T-helper 17 cell (primary cell): ENCODE measurements around the gene EGFR. TPM values are rescaled to one million over a fixed set of nuclear protein-coding genes. Genes with fewer than 3 reads are reported as not detected.
"Not testable (repeated sequence)": the region's sequence is repeated elsewhere in the genome, so short reads cannot be mapped to it uniquely, and the experiment has no call there.

Source experiments
- ATAC-seq: fragments of 150-1000 bp; cut with Tn5 transposase; 2 replicates; pipeline ENCODE4 v1.10.0; 2021; ENCODE audit warnings: mild to moderate bottlenecking, moderate library complexity
- DNase-seq, 3 donors: peaks; one replicate each; pipeline versions ENCODE4 v3.0.0 to v3.0.0-alpha.2; 2020 to 2021
- H3K9me3 ChIP-seq: one replicate; pipeline ENCODE4 v1.7.0; 2013; ENCODE audit warnings: low read length, mild to moderate bottlenecking; ENCODE audit not compliant: control insufficient read depth, poor library complexity, severe bottlenecking
- H3K27ac Mint-ChIP-seq: one replicate; pipeline ENCODE4 v1.8.0; 2022; ENCODE audit warnings: mild to moderate bottlenecking, moderate library complexity, mixed read lengths
- H3K27me3 Mint-ChIP-seq: one replicate; pipeline ENCODE4 v1.8.0; 2022; ENCODE audit warnings: mixed read lengths
- H3K36me3 Mint-ChIP-seq: one replicate; pipeline ENCODE4 v1.8.0; 2022; ENCODE audit warnings: low read depth, mixed read lengths
- H3K4me1 Mint-ChIP-seq: one replicate; pipeline ENCODE4 v1.8.0; 2022; ENCODE audit warnings: mild to moderate bottlenecking, mixed read lengths
- H3K4me3 Mint-ChIP-seq: one replicate; pipeline ENCODE4 v1.8.0; 2022; ENCODE audit warnings: mild to moderate bottlenecking, moderate library complexity, mixed read lengths
- total RNA-seq, 4 donors: library from RNA in 2 of 4; stranded (reverse) in 2 of 4; gene quantifications; one replicate each; pipeline ENCODE4 v1.2.3 and lab custom pipeline; 2022 to 2026

Gene EGFR
- total RNA-seq, 2 donors from 2014 or later = not detected

GRCh38 chr7:55158541-55159382 lies 139.9 kb downstream of the EGFR start:
- Mint-ChIP-seq H3K27ac (no peak overlapping the region), H3K36me3 (no peaks in the 10 kb centered on the region), H3K4me1 (peaks cover 5% of the 10 kb centered on the region), H3K27me3 (peaks cover 38% of the 10 kb centered on the region), H3K4me3 (no peak overlapping the region)
- DNase-seq = no peak
- H3K9me3 ChIP-seq = no peaks in the 10 kb centered on the region
- no peak for ATAC-seq

- ATAC-seq = no peak
- Mint-ChIP-seq H3K27ac (no peak overlapping the region), H3K4me3 (no peak overlapping the region), H3K27me3 (peaks cover 32% of the 10 kb centered on the region), H3K4me1 (peaks cover 5% of the 10 kb centered on the region), H3K36me3 (no peaks in the 10 kb centered on the region)
- H3K9me3 ChIP-seq = no peaks in the 10 kb centered on the region
- no peak for DNase-seq
Observed at GRCh38 chr7:55160539-55160938, 141.7 kb downstream of the EGFR start.

GRCh38 chr7:55161154-55161687 lies 142.4 kb downstream of the EGFR start:
- ATAC-seq = no peak

GRCh38 chr7:55162476-55162875 lies 143.7 kb downstream of the EGFR start:
- Mint-ChIP-seq H3K4me1 (peaks cover 2% of the 10 kb centered on the region), H3K27ac (no peak overlapping the region), H3K36me3 (no peaks in the 10 kb centered on the region), H3K4me3 (no peak overlapping the region), H3K27me3 (peaks cover 24% of the 10 kb centered on the region)
- no peak for ATAC-seq
- DNase-seq = no peak
- no peaks in the 10 kb centered on the region for H3K9me3 ChIP-seq

More at GRCh38 chr7:55161154-55161687, 142.4 kb downstream of the EGFR start:
- no peaks in the 10 kb centered on the region for H3K9me3 ChIP-seq
- Mint-ChIP-seq H3K4me1 (peaks cover 5% of the 10 kb centered on the region), H3K27me3 (peaks cover 32% of the 10 kb centered on the region), H3K36me3 (no peaks in the 10 kb centered on the region), H3K4me3 (no peak overlapping the region), H3K27ac (no peak overlapping the region)
- DNase-seq = no peak

- Mint-ChIP-seq H3K4me3 (no peak overlapping the region), H3K27me3 (peaks cover 17% of the 10 kb centered on the region), H3K4me1 (peaks cover 2% of the 10 kb centered on the region), H3K36me3 (no peaks in the 10 kb centered on the region), H3K27ac (no peak overlapping the region)
- H3K9me3 ChIP-seq = no peaks in the 10 kb centered on the region
- DNase-seq (no peak), ATAC-seq (no peak)
Observed at GRCh38 chr7:55163733-55164132, 144.9 kb downstream of the EGFR start.

GRCh38 chr7:55164527-55164926 lies 145.7 kb downstream of the EGFR start:
- no peak overlapping the region for H3K4me3 Mint-ChIP-seq
- ATAC-seq = no peak
- peaks cover 11% of the 10 kb centered on the region for H3K27me3 Mint-ChIP-seq
- H3K27ac Mint-ChIP-seq = no peak overlapping the region
- no peaks in the 10 kb centered on the region for H3K36me3 Mint-ChIP-seq
- no peak for DNase-seq
- peaks cover under 1% of the 10 kb centered on the region for H3K4me1 Mint-ChIP-seq
- no peaks in the 10 kb centered on the region for H3K9me3 ChIP-seq

GRCh38 chr7:55165176-55165861 lies 146.5 kb downstream of the EGFR start:
- no peaks in the 10 kb centered on the region for H3K36me3 Mint-ChIP-seq
- H3K9me3 ChIP-seq = no peaks in the 10 kb centered on the region
- DNase-seq = no peak
- no peak for ATAC-seq
- H3K27ac Mint-ChIP-seq = no peak overlapping the region
- H3K4me1 Mint-ChIP-seq = no peaks in the 10 kb centered on the region
- H3K27me3 Mint-ChIP-seq = peaks cover 16% of the 10 kb centered on the region
- H3K4me3 Mint-ChIP-seq = no peak overlapping the region

- peaks cover 20% of the 10 kb centered on the region for H3K27me3 Mint-ChIP-seq
- H3K4me3 Mint-ChIP-seq, H3K27ac Mint-ChIP-seq, H3K36me3 Mint-ChIP-seq, H3K9me3 ChIP-seq, H3K4me1 Mint-ChIP-seq, DNase-seq, ATAC-seq: not testable (repeated sequence)
Observed at GRCh38 chr7:55167296-55167695, 148.5 kb downstream of the EGFR start.

- Mint-ChIP-seq H3K4me3 (no peak overlapping the region), H3K27me3 (peaks cover 26% of the 10 kb centered on the region), H3K27ac (no peak overlapping the region), H3K36me3 (no peaks in the 10 kb centered on the region), H3K4me1 (no peaks in the 10 kb centered on the region)
- H3K9me3 ChIP-seq = no peaks in the 10 kb centered on the region
- no peak for ATAC-seq
- no peak for DNase-seq
Observed at GRCh38 chr7:55170335-55171069, 151.7 kb downstream of the EGFR start.

GRCh38 chr7:55171157-55171556 lies 152.3 kb downstream of the EGFR start:
- no peak for DNase-seq

GRCh38 chr7:55172161-55172560 lies 153.3 kb downstream of the EGFR start:
- no peaks in the 10 kb centered on the region for H3K4me1 Mint-ChIP-seq
- H3K9me3 ChIP-seq = no peaks in the 10 kb centered on the region
- H3K4me3 Mint-ChIP-seq = no peak overlapping the region
- DNase-seq (no peak), ATAC-seq (no peak)
- H3K36me3 Mint-ChIP-seq = no peaks in the 10 kb centered on the region
- peaks cover 30% of the 10 kb centered on the region for H3K27me3 Mint-ChIP-seq
- no peak overlapping the region for H3K27ac Mint-ChIP-seq

More at GRCh38 chr7:55171157-55171556, 152.3 kb downstream of the EGFR start:
- H3K4me1 Mint-ChIP-seq = no peaks in the 10 kb centered on the region
- no peak for ATAC-seq
- no peak overlapping the region for H3K27ac Mint-ChIP-seq
- no peaks in the 10 kb centered on the region for H3K36me3 Mint-ChIP-seq
- peaks cover 27% of the 10 kb centered on the region for H3K27me3 Mint-ChIP-seq
- H3K4me3 Mint-ChIP-seq = no peak overlapping the region
- H3K9me3 ChIP-seq = no peaks in the 10 kb centered on the region

GRCh38 chr7:55172881-55173609 lies 154.2 kb downstream of the EGFR start:
- Mint-ChIP-seq H3K4me1 (no peaks in the 10 kb centered on the region), H3K36me3 (no peaks in the 10 kb centered on the region), H3K4me3 (no peak overlapping the region), H3K27ac (no peak overlapping the region), H3K27me3 (peaks cover 34% of the 10 kb centered on the region)
- no peaks in the 10 kb centered on the region for H3K9me3 ChIP-seq
- no peak for ATAC-seq
- no peak for DNase-seq
